H1 (cell line): Measurements from ENCODE around the gene ZNRF2. TPM values are rescaled to one million over a fixed set of nuclear protein-coding genes. Genes with fewer than 3 reads are reported as not detected.

Experiments
- CTCF ChIA-PET: fragments of 300-600 bp; sonication (Branson Sonifier 250); formaldehyde crosslinking; loops from one replicate; lab custom pipeline; 2021; ENCODE audit not compliant: partially characterized antibody; lab: Charles Lee
- POLR2A ChIA-PET: fragments of 300-600 bp; sonication (Branson Sonifier 250); formaldehyde crosslinking; loops from one replicate; lab custom pipeline; 2021; ENCODE audit warnings: inconsistent platforms; ENCODE audit not compliant: partially characterized antibody; lab: Charles Lee
- DNase-seq, 2 experiments: peaks; one replicate each; pipeline versions ENCODE4 v3.0.0 to v3.0.0-alpha.2; 2010 to 2022; ENCODE audit warnings: low spot score in 2 of 2, low read depth in 1 of 2, mixed read lengths in 1 of 2
- FAIRE-seq: peaks from 2 replicates; lab custom pipeline; 2011; peaks lifted over from hg19 to GRCh38; lab: Jason Lieb, UNC
- H2AFZ ChIP-seq: 2 replicates; pipeline ENCODE4 v1.8.1; 2012; ENCODE audit warnings: low read length, inconsistent platforms
- H2AK5ac ChIP-seq: 2 replicates; pipeline ENCODE4 v1.6.1; 2013; ENCODE audit warnings: low read depth, low read length
- H2BK120ac ChIP-seq: replicated peaks from 2 replicates; pipeline ENCODE3; 2013; ENCODE audit warnings: low read depth, low read length, inconsistent platforms
- H2BK12ac ChIP-seq: 2 replicates; pipeline ENCODE4 v1.6.1; 2013; ENCODE audit warnings: low read depth, low read length
- H2BK15ac ChIP-seq: 2 replicates; pipeline ENCODE4 v1.6.1; 2013; ENCODE audit warnings: low read length
- H2BK20ac ChIP-seq: 2 replicates; pipeline ENCODE4 v1.6.1; 2013; ENCODE audit warnings: low read length
- H2BK5ac ChIP-seq: 2 replicates; pipeline ENCODE4 v1.6.1; 2013; ENCODE audit warnings: low read depth, low read length
- H3K14ac ChIP-seq: 2 replicates; pipeline ENCODE4 v1.6.1; 2013; ENCODE audit warnings: inconsistent platforms; ENCODE audit not compliant: insufficient read length
- H3K18ac ChIP-seq: 2 replicates; pipeline ENCODE4 v1.6.1; 2013; ENCODE audit warnings: low read length; ENCODE audit errors: extremely low read depth
- H3K23ac ChIP-seq: 2 replicates; pipeline ENCODE4 v1.6.1; 2013; ENCODE audit warnings: inconsistent platforms; ENCODE audit not compliant: insufficient read length
- H3K23me2 ChIP-seq: 2 replicates; pipeline ENCODE4 v1.6.1; 2013; ENCODE audit warnings: low read depth, low read length
- H3K27ac ChIP-seq: 2 replicates; pipeline ENCODE4 v1.6.1; 2011; ENCODE audit warnings: low read depth, low read length, inconsistent platforms
- H3K27me3 ChIP-seq, 4 experiments: replicated peaks in 1 of 4; 1 replicate in 1 of 4; 2 replicates in 3 of 4; pipeline versions ENCODE4 v1.6.1 to v1.8.1; 2011 to 2013; ENCODE audit warnings: low read length in 3 of 4, mild to moderate bottlenecking in 3 of 4, inconsistent platforms in 2 of 4, mixed read lengths in 2 of 4, moderate library complexity in 1 of 4; ENCODE audit not compliant: control insufficient read depth in 3 of 4, insufficient read depth in 3 of 4; ENCODE audit errors: extremely low read depth in 1 of 4
- H3K36me3 ChIP-seq, 4 experiments: 2 replicates each; pipeline versions ENCODE4 v1.6.1 to v1.8.1; 2011 to 2013; ENCODE audit warnings: mild to moderate bottlenecking in 4 of 4, low read length in 3 of 4, moderate library complexity in 2 of 4, control low read depth in 1 of 4, inconsistent platforms in 1 of 4; ENCODE audit not compliant: insufficient read depth in 4 of 4, control insufficient read depth in 2 of 4
- H3K4ac ChIP-seq: replicated peaks from 2 replicates; pipeline ENCODE3; 2013; ENCODE audit warnings: low read length, low read depth, mixed read lengths, inconsistent platforms; ENCODE audit not compliant: insufficient read length
- H3K4me1 ChIP-seq, 4 experiments: replicated peaks in 1 of 4; 1 replicate in 1 of 4; 2 replicates in 3 of 4; pipeline versions ENCODE4 v1.6.1 to v1.8.1; 2011 to 2013; ENCODE audit warnings: low read length in 3 of 4, inconsistent platforms in 2 of 4, mixed read lengths in 1 of 4; ENCODE audit not compliant: insufficient read depth in 4 of 4, control insufficient read depth in 3 of 4
- H3K4me2 ChIP-seq, 2 experiments: 2 replicates each; pipeline versions ENCODE4 v1.6.1 to v1.8.1; 2011 to 2013; ENCODE audit warnings: low read depth in 2 of 2, low read length in 2 of 2, control low read depth in 1 of 2, inconsistent platforms in 1 of 2, mild to moderate bottlenecking in 1 of 2; ENCODE audit not compliant: insufficient read depth in 1 of 2
- H3K4me3 ChIP-seq, 4 experiments: fragments of 200-600, 300-600 bp in 1 of 4; sonication (generic), shearing (Covaris generic), sonication (Bioruptor Twin) in 1 of 4; 2 replicates each; pipeline versions ENCODE4 v1.5.1 to v1.8.1; 2011 to 2016; ENCODE audit warnings: low read length in 4 of 4, low read depth in 3 of 4, control low read depth in 2 of 4, inconsistent platforms in 2 of 4, mild to moderate bottlenecking in 2 of 4, mixed read lengths in 1 of 4, moderate library complexity in 1 of 4; ENCODE audit not compliant: insufficient read depth in 2 of 4; ENCODE audit errors: extremely low read depth in 1 of 4
- H3K56ac ChIP-seq: replicated peaks from 2 replicates; pipeline ENCODE3; 2013; ENCODE audit warnings: low read depth, mild to moderate bottlenecking, mixed read lengths, low read length, inconsistent platforms; ENCODE audit not compliant: insufficient read length
- H3K79me1 ChIP-seq: 2 replicates; pipeline ENCODE4 v1.6.1; 2013; ENCODE audit warnings: low read depth, low read length, control low read depth
- H3K79me2 ChIP-seq, 2 experiments: 2 replicates each; pipeline versions ENCODE4 v1.6.1 to v1.8.1; 2012 to 2013; ENCODE audit warnings: low read length in 2 of 2, mild to moderate bottlenecking in 2 of 2, inconsistent platforms in 1 of 2; ENCODE audit not compliant: insufficient read depth in 2 of 2, control insufficient read depth in 1 of 2
- H3K9ac ChIP-seq, 4 experiments: replicated peaks in 1 of 4; 1 replicate in 1 of 4; 2 replicates in 3 of 4; pipeline versions ENCODE4 v1.6.1 to v1.8.1; 2011 to 2013; ENCODE audit warnings: low read depth in 3 of 4, low read length in 3 of 4, control low read depth in 2 of 4, mild to moderate bottlenecking in 2 of 4, moderate library complexity in 2 of 4, inconsistent platforms in 1 of 4; ENCODE audit errors: extremely low read depth in 1 of 4
- H3K9me3 ChIP-seq, 2 experiments: 2 replicates each; pipeline versions ENCODE4 v1.6.1 to v1.8.1; 2012 to 2013; ENCODE audit warnings: mild to moderate bottlenecking in 2 of 2, moderate library complexity in 2 of 2, control low read depth in 1 of 2, inconsistent platforms in 1 of 2, low read depth in 1 of 2, low read length in 1 of 2, mixed read lengths in 1 of 2; ENCODE audit not compliant: insufficient read depth in 2 of 2
- H4K20me1 ChIP-seq, 2 experiments: replicated peaks in 1 of 2; 2 replicates each; pipeline versions ENCODE3 to v1.8.1; 2011 to 2013; ENCODE audit warnings: inconsistent platforms in 2 of 2, low read length in 2 of 2, mild to moderate bottlenecking in 1 of 2; ENCODE audit not compliant: insufficient read depth in 2 of 2, control insufficient read depth in 1 of 2
- H4K5ac ChIP-seq: 2 replicates; pipeline ENCODE4 v1.6.1; 2013; ENCODE audit warnings: low read length, low read depth, mixed read lengths, inconsistent platforms; ENCODE audit not compliant: insufficient read length
- H4K8ac ChIP-seq: 2 replicates; pipeline ENCODE4 v1.8.0; 2013; ENCODE audit warnings: mild to moderate bottlenecking, moderate library complexity, low read length, inconsistent platforms; ENCODE audit not compliant: insufficient read depth; ENCODE audit errors: extremely low read depth
- H4K91ac ChIP-seq: replicated peaks from 2 replicates; pipeline ENCODE3; 2013; ENCODE audit warnings: low read length, mixed read lengths, inconsistent platforms; ENCODE audit not compliant: insufficient read length
- CEBPB ChIP-seq: IDR thresholded peaks from 2 replicates; pipeline ENCODE4 v1.6.1; 2012; ENCODE audit warnings: low read depth, low read length
- CHD1 ChIP-seq: IDR thresholded peaks from 2 replicates; pipeline ENCODE4 v1.6.1; 2012; ENCODE audit warnings: low read depth, low read length, improper control_type of control experiment
- CHD2 ChIP-seq: IDR thresholded peaks from 2 replicates; pipeline ENCODE4 v1.6.1; 2012; ENCODE audit warnings: low read length, improper control_type of control experiment
- CREB1 ChIP-seq: IDR thresholded peaks from 2 replicates; pipeline ENCODE4 v1.6.1; 2012; ENCODE audit warnings: inconsistent platforms
- EGR1 ChIP-seq: IDR thresholded peaks from 2 replicates; pipeline ENCODE4 v1.6.1; 2011; ENCODE audit warnings: low read depth, low read length, borderline replicate concordance
- KDM4A ChIP-seq: IDR thresholded peaks from one replicate; pipeline ENCODE4 v1.7.1; 2012; ENCODE audit warnings: low read depth, mild to moderate bottlenecking, moderate library complexity, low read length, inconsistent platforms; ENCODE audit not compliant: severe bottlenecking
- MAX ChIP-seq: IDR thresholded peaks from 2 replicates; pipeline ENCODE4 v1.6.1; 2012; ENCODE audit warnings: inconsistent platforms
- PHF8 ChIP-seq: fragments of 200-600 bp; sonication (generic); conservative IDR thresholded peaks from 2 replicates; pipeline ENCODE4 v1.7.1; 2012; ENCODE audit warnings: low read depth, mild to moderate bottlenecking, inconsistent platforms, low read length, moderate library complexity
- POU5F1 ChIP-seq: IDR thresholded peaks from 2 replicates; pipeline ENCODE4 v1.6.1; 2011; ENCODE audit warnings: low read depth, mild to moderate bottlenecking, low read length, moderate library complexity
- RAD21 ChIP-seq, 2 experiments: IDR thresholded peaks in 1 of 2; conservative IDR thresholded peaks in 1 of 2; 2 replicates each; pipeline ENCODE4 v1.6.1; 2011; ENCODE audit warnings: low read depth in 2 of 2, low read length in 2 of 2, improper control_type of control experiment in 1 of 2, inconsistent platforms in 1 of 2, mild to moderate bottlenecking in 1 of 2, moderate library complexity in 1 of 2
- SAP30 ChIP-seq: fragments of 300-600 bp; sonication (generic); IDR thresholded peaks from 2 replicates; pipeline ENCODE4 v1.7.1; 2012; ENCODE audit warnings: low read length, moderate library complexity, mild to moderate bottlenecking, inconsistent platforms; ENCODE audit not compliant: insufficient read depth, insufficient replicate concordance
- SIN3A ChIP-seq, 2 experiments: IDR thresholded peaks in 1 of 2; conservative IDR thresholded peaks in 1 of 2; 2 replicates each; pipeline ENCODE4 v1.6.1; 2011 to 2012; ENCODE audit warnings: low read length in 2 of 2, improper control_type of control experiment in 1 of 2, low read depth in 1 of 2, mild to moderate bottlenecking in 1 of 2
- TBP ChIP-seq: IDR thresholded peaks from 2 replicates; pipeline ENCODE4 v1.6.1; 2011; ENCODE audit warnings: low read depth, low read length, improper control_type of control experiment
- TCF12 ChIP-seq: IDR thresholded peaks from 2 replicates; pipeline ENCODE4 v1.6.1; 2011; ENCODE audit warnings: low read depth, mild to moderate bottlenecking, low read length
- WGBS, 2 experiments: shearing (Covaris generic) in 1 of 2; methylation state at CpG; one replicate each; pipeline versions ENCODE4 v1.1.6 to v1.1.7; 2013 to 2015; ENCODE audit warnings: low lambda C conversion rate in 2 of 2, mixed read lengths in 2 of 2, inconsistent platforms in 1 of 2, low coverage in 1 of 2, missing lambda C conversion rate in 1 of 2; ENCODE audit not compliant: insufficient replicate concordance in 2 of 2, insufficient coverage in 1 of 2, insufficient read length in 1 of 2; ENCODE audit errors: extremely low coverage in 1 of 2, missing lambda C conversion rate in 1 of 2; 5-methylcytosine and 5-hydroxymethylcytosine counted together
- polyA plus RNA-seq, 7 experiments: library from polyadenylated mRNA; depleted of rRNA in 3 of 7; stranded (reverse) in 5 of 7; unstranded in 2 of 7; fragments of >200 nt in 5 of 7; fragments of 200-250 nt in 2 of 7; gene quantifications; 1 replicate in 5 of 7; 2 replicates in 1 of 7; 4 replicates in 1 of 7; pipeline versions ENCODE4 v1.2.1 to v1.2.3, GENCODE V29; 2011 to 2013; ENCODE audit warnings: missing spikeins in 2 of 7, mixed read lengths in 2 of 7
- total RNA-seq: library from RNA; stranded (reverse); fragmentation: NEBNext Ultra II Directional; extraction: Animal tissue kit (Norgen Biotek cat#: 25700); gene quantifications from 2 replicates; pipeline ENCODE4 v1.2.1, GENCODE V29; 2021

ZNRF2 gene
- total and polyA plus RNA-seq, 2 of the 8 experiments (the other 6 are each of a cell fraction or from before 2014, with no cell fraction given): 2.9 to 16.2 TPM

GRCh38 chr7:30371321-30371720 is 86.9 kb downstream of the ZNRF2 start:
- H2BK120ac ChIP-seq: no peak overlapping the region
- H3K18ac ChIP-seq: no peak overlapping the region
- H3K4me2 ChIP-seq: no peak overlapping the region
- H4K91ac ChIP-seq: no peak overlapping the region
- no peak overlapping the region for H3K9ac ChIP-seq
- no peak overlapping the region for H2BK5ac ChIP-seq
- no peak overlapping the region for H3K56ac ChIP-seq
- no peak overlapping the region for H4K8ac ChIP-seq
- H3K4me3 ChIP-seq: no peak overlapping the region
- peaks cover 0 to 6% (median 2%) of the 10 kb centered on the region in 4 experiments; a peak in 3 of 8 replicates for H3K36me3 ChIP-seq
- no peaks in the 10 kb centered on the region for H3K9me3 ChIP-seq
- no peaks in the 10 kb centered on the region; a peak in 2 of 7 replicates for H3K4me1 ChIP-seq
- no peak for DNase-seq
- H3K4ac ChIP-seq: no peak overlapping the region
- ChIA-PET CTCF (interaction anchor here (1.1 to 1.6 kb wide), 2 partner anchors 10 to 192 kb away, joined by 3 to 4 read pairs; no protein-coding TSS in a partner anchor), POLR2A (no interaction called here)
- no peak overlapping the region for H2BK20ac ChIP-seq
- no peak overlapping the region for H2AK5ac ChIP-seq
- H4K20me1 ChIP-seq: no peaks in the 10 kb centered on the region
- no peak overlapping the region for H3K14ac ChIP-seq
- no peaks in the 10 kb centered on the region for H3K79me2 ChIP-seq
- no peak overlapping the region for H2AFZ ChIP-seq
- no peak overlapping the region for H2BK15ac ChIP-seq
- H3K79me1 ChIP-seq: no peaks in the 10 kb centered on the region
- FAIRE-seq: no peak
- H3K23ac ChIP-seq: no peak overlapping the region
- no peak overlapping the region for H3K27ac ChIP-seq
- WGBS, 2 experiments: 95% methylated on average over 5 of the region's 5 CpGs; no CpG with 5 or more reads in 1 of the 2 experiments
- H2BK12ac ChIP-seq: no peak overlapping the region
- no peaks in the 10 kb centered on the region for H3K27me3 ChIP-seq
- H4K5ac ChIP-seq: no peak overlapping the region
- no peak for TF ChIP-seq SAP30
- TF ChIP-seq PHF8: no peak
- TF ChIP-seq CREB1: no peak
- no peak for TF ChIP-seq CHD1
- TF ChIP-seq MAX: no peak
- no peak for TF ChIP-seq EGR1
- TF ChIP-seq TBP: no peak
- TF ChIP-seq TCF12: no peak
- no peak for TF ChIP-seq POU5F1
- no peak for TF ChIP-seq RAD21 (IDR thresholded peaks at IDR 0.05 in 1 of 2, conservative IDR thresholded peaks at IDR 0.05 in 1 of 2; ENCODE audit: low read depth in 2 of 2, low read length in 2 of 2)
- TF ChIP-seq CEBPB: no peak
- no peak for TF ChIP-seq SIN3A (conservative IDR thresholded peaks at IDR 0.05 in 1 of 2, IDR thresholded peaks at IDR 0.05 in 1 of 2; ENCODE audit: low read depth in 1 of 2, low read length in 2 of 2)
- no peak for TF ChIP-seq CHD2
- TF ChIP-seq KDM4A: no peak
- H3K23me2 ChIP-seq: no peaks in the 10 kb centered on the region
